Activated CD4-positive, alpha-beta T cell treated with anti-CD3 and anti-CD28 coated beads, Interleukin-10, Interleukin-2, amounts not matched to agents 100 ng/mL and 50 ng/mL, durations not matched to agents 16 hours and 8 hours (primary cell): ENCODE results near the gene GLS.

Experiments used
- DNase-seq: peaks from one replicate; pipeline ENCODE4 v3.0.0-alpha.2; 2020

Gene GLS

GRCh38 chr2:190887089-190887488 is 6.5 kb downstream of the GLS start:
- peak; percentile 62 for DNase-seq

GRCh38 chr2:190888449-190888848 is 7.8 kb downstream of the GLS start:
- DNase-seq: no peak

- no peak for DNase-seq
Measured at GRCh38 chr2:190889175-190889943, 8.7 kb downstream of the GLS start.

- no peak for DNase-seq
Measured at GRCh38 chr2:190891372-190891771, 10.8 kb downstream of the GLS start.

- no peak for DNase-seq
Measured at GRCh38 chr2:190891889-190892288, 11.3 kb downstream of the GLS start.

GRCh38 chr2:190893157-190893556 is 12.5 kb downstream of the GLS start:
- DNase-seq: no peak

GRCh38 chr2:190896477-190896876 is 15.9 kb downstream of the GLS start:
- DNase-seq: no peak

- peak; percentile 37 for DNase-seq
Measured at GRCh38 chr2:190903693-190904450, 23.3 kb downstream of the GLS start.

- DNase-seq: no peak
Measured at GRCh38 chr2:190904640-190905261, 24.1 kb downstream of the GLS start.

GRCh38 chr2:190908532-190908931 is 27.9 kb downstream of the GLS start:
- DNase-seq: no peak

GRCh38 chr2:190909680-190910079 is 29.1 kb downstream of the GLS start:
- no peak for DNase-seq

- DNase-seq: no peak
Measured at GRCh38 chr2:190910341-190911136, 29.9 kb downstream of the GLS start.

- peak; percentile 75 for DNase-seq
Measured at GRCh38 chr2:190911813-190912212, 31.2 kb downstream of the GLS start.

- DNase-seq: no peak
Measured at GRCh38 chr2:190912726-190913125, 32.1 kb downstream of the GLS start.

- peak; percentile 32 for DNase-seq
Measured at GRCh38 chr2:190913725-190914124, 33.1 kb downstream of the GLS start.

GRCh38 chr2:190916829-190917228 is 36.2 kb downstream of the GLS start:
- peak; percentile 10 for DNase-seq

- no peak for DNase-seq
Measured at GRCh38 chr2:190920085-190920484, 39.5 kb downstream of the GLS start.

GRCh38 chr2:190922376-190922775 is 41.8 kb downstream of the GLS start:
- DNase-seq: no peak

- no peak for DNase-seq
Measured at GRCh38 chr2:190927301-190927700, 46.7 kb downstream of the GLS start.

- DNase-seq: no peak
Measured at GRCh38 chr2:190929919-190930318, 49.3 kb downstream of the GLS start.

- DNase-seq: no peak
Measured at GRCh38 chr2:190930411-190930810, 49.8 kb downstream of the GLS start.

- no peak for DNase-seq
Measured at GRCh38 chr2:190932514-190932913, 51.9 kb downstream of the GLS start.

- no peak for DNase-seq
Measured at GRCh38 chr2:190933361-190933760, 52.7 kb downstream of the GLS start.
